Measurements from ENCODE around the gene RNF31. TPM values are rescaled to one million over a fixed set of nuclear protein-coding genes. Genes with fewer than 3 reads are reported as not detected.

RNF31 gene
- total and polyA plus RNA-seq, 2 of the 13 experiments (the other 11 are each of a cell fraction or from before 2014, with no cell fraction given) = 48.2 to 86.8 TPM

DNA sequence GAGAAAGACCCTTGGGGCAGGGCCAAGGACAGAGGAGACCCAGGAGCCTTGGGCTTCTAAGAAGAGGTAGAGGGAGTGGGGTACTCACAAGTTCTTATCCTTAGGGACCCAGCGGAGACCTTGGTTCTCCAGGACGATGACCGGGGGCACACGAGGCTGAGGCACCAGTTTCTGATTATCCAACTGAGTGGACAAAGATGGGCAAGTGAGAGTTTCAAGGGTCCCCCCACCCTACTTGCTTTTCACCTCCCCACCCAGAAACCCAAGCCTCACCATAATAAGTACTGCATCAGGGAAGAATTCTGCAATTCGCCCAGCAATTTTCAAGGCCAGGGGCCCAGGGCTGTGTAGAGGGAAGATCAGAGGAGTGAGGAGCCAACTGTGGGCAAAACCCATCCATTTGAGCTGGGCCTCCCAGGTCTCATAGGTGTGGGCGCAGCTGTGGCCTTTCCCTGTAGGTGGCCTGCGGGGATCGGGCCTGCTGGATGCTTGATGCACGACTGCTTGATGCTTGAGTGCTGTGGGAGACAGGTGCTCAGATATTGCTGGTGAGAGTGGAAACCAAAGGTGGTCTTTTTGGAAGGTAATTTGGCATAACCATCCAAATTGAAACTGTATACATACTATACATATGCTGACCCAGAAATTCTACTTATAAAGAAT is 7.9 kb upstream of the RNF31 start (continued):
- TF ChIP-seq POLR2AphosphoS5 (IDR thresholded peaks at IDR 0.05; ENCODE audit: low read depth, low read length) = peak; percentile 22
- 0 out of 2 replicates have a peak, but pooled peaks have one; percentile 25 for TF ChIP-seq ZNF556 (CRISPR knock-in tag; IDR thresholded peaks at IDR 0.05; ENCODE audit: borderline replicate concordance)
- TF ChIP-seq, protein P1, sequence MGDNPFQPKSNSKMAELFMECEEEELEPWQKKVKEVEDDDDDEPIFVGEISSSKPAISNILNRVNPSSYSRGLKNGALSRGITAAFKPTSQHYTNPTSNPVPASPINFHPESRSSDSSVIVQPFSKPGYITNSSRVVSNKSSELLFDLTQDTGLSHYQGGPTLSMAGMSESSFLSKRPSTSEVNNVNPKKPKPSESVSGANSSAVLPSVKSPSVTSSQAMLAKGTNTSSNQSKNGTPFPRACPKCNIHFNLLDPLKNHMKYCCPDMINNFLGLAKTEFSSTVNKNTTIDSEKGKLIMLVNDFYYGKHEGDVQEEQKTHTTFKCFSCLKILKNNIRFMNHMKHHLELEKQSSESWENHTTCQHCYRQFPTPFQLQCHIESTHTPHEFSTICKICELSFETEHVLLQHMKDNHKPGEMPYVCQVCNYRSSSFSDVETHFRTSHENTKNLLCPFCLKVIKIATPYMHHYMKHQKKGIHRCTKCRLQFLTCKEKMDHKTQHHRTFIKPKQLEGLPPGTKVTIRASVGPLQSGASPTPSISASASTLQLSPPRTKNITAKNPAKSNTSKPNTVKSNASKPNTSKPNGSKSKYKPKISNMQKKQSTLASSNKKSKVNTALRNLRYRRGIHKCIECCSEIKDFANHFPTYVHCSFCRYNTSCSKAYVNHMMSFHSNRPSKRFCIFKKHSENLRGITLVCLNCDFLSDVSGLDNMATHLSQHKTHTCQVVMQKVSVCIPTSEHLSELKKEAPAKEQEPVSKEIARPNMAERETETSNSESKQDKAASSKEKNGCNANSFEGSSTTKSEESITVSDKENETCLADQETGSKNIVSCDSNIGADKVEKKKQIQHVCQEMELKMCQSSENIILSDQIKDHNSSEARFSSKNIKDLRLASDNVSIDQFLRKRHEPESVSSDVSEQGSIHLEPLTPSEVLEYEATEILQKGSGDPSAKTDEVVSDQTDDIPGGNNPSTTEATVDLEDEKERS (CRISPR knock-in tag; IDR thresholded peaks at IDR 0.05) = no peak
- TF ChIP-seq SPEN (CRISPR knock-in tag; IDR thresholded peaks at IDR 0.05; ENCODE audit: low read depth) = peak; percentile 42; the same call in 1 of the 2 replicates
- no peak for TF ChIP-seq ZNF121 (CRISPR knock-in tag; IDR thresholded peaks at IDR 0.05)
- TF ChIP-seq PCBP1 (IDR thresholded peaks at IDR 0.05; ENCODE audit: borderline replicate concordance, low read depth, low read length) = no peak
- TF ChIP-seq RELA (CRISPR knock-in tag; IDR thresholded peaks at IDR 0.05) = no peak
- TF ChIP-seq, protein P2, sequence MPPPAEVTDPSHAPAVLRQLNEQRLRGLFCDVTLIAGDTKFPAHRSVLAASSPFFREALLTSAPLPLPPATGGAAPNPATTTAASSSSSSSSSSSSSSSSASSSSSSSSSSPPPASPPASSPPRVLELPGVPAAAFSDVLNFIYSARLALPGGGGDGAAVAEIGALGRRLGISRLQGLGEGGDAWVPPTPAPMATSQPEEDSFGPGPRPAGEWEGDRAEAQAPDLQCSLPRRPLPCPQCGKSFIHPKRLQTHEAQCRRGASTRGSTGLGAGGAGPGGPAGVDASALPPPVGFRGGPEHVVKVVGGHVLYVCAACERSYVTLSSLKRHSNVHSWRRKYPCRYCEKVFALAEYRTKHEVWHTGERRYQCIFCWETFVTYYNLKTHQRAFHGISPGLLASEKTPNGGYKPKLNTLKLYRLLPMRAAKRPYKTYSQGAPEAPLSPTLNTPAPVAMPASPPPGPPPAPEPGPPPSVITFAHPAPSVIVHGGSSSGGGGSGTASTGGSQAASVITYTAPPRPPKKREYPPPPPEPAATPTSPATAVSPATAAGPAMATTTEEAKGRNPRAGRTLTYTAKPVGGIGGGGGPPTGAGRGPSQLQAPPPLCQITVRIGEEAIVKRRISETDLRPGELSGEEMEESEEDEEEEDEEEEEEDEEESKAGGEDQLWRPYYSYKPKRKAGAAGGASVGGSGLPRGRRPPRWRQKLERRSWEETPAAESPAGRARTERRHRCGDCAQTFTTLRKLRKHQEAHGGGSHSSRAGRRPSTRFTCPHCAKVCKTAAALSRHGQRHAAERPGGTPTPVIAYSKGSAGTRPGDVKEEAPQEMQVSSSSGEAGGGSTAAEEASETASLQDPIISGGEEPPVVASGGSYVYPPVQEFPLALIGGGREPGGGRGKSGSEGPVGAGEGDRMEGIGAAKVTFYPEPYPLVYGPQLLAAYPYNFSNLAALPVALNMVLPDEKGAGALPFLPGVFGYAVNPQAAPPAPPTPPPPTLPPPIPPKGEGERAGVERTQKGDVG (CRISPR knock-in tag; IDR thresholded peaks at IDR 0.05; ENCODE audit: borderline replicate concordance) = no peak
- no peak for TF ChIP-seq CHD2 (IDR thresholded peaks at IDR 0.05; ENCODE audit: low read depth, low read length)
- TF ChIP-seq, protein P3, sequence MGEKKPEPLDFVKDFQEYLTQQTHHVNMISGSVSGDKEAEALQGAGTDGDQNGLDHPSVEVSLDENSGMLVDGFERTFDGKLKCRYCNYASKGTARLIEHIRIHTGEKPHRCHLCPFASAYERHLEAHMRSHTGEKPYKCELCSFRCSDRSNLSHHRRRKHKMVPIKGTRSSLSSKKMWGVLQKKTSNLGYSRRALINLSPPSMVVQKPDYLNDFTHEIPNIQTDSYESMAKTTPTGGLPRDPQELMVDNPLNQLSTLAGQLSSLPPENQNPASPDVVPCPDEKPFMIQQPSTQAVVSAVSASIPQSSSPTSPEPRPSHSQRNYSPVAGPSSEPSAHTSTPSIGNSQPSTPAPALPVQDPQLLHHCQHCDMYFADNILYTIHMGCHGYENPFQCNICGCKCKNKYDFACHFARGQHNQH (CRISPR knock-in tag; IDR thresholded peaks at IDR 0.05) = peak; percentile 12; the same call in 1 of the 2 replicates
- 0 out of 2 replicates have a peak, but pooled peaks have one; percentile 6 for TF ChIP-seq FOXA3 (CRISPR knock-in tag; IDR thresholded peaks at IDR 0.05)
- TF ChIP-seq ATF1 (CRISPR knock-in tag; IDR thresholded peaks at IDR 0.05) = no peak
- TF ChIP-seq FLYWCH1 (CRISPR knock-in tag; IDR thresholded peaks at IDR 0.05) = no peak
- TF ChIP-seq DR1 (CRISPR knock-in tag; IDR thresholded peaks at IDR 0.05) = no peak
- TF ChIP-seq ZNF263 (CRISPR knock-in tag; IDR thresholded peaks at IDR 0.05) = no peak
- TF ChIP-seq KMT2B (CRISPR knock-in tag; IDR thresholded peaks at IDR 0.05) = no peak
- TF ChIP-seq, protein P4, sequence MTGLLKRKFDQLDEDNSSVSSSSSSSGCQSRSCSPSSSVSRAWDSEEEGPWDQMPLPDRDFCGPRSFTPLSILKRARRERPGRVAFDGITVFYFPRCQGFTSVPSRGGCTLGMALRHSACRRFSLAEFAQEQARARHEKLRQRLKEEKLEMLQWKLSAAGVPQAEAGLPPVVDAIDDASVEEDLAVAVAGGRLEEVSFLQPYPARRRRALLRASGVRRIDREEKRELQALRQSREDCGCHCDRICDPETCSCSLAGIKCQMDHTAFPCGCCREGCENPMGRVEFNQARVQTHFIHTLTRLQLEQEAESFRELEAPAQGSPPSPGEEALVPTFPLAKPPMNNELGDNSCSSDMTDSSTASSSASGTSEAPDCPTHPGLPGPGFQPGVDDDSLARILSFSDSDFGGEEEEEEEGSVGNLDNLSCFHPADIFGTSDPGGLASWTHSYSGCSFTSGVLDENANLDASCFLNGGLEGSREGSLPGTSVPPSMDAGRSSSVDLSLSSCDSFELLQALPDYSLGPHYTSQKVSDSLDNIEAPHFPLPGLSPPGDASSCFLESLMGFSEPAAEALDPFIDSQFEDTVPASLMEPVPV (CRISPR knock-in tag; IDR thresholded peaks at IDR 0.05) = no peak
- TF ChIP-seq, protein P5, sequence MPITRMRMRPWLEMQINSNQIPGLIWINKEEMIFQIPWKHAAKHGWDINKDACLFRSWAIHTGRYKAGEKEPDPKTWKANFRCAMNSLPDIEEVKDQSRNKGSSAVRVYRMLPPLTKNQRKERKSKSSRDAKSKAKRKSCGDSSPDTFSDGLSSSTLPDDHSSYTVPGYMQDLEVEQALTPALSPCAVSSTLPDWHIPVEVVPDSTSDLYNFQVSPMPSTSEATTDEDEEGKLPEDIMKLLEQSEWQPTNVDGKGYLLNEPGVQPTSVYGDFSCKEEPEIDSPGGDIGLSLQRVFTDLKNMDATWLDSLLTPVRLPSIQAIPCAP (CRISPR knock-in tag; IDR thresholded peaks at IDR 0.05; ENCODE audit: low read depth) = no peak
- TF ChIP-seq SIN3A (IDR thresholded peaks at IDR 0.05; ENCODE audit: borderline replicate concordance, low read depth, low read length) = peak; percentile 42; the same call in 1 of the 2 replicates
- no peak for TF ChIP-seq ZNF451 (CRISPR knock-in tag; IDR thresholded peaks at IDR 0.05)

Data from HepG2 (cell line).